ENCODE measurements around the gene CDC25B.
"Not testable (repeated sequence)": the region's sequence is repeated elsewhere in the genome, so short reads cannot be mapped to it uniquely, and the experiment has no call there.

Gene CDC25B

DNA sequence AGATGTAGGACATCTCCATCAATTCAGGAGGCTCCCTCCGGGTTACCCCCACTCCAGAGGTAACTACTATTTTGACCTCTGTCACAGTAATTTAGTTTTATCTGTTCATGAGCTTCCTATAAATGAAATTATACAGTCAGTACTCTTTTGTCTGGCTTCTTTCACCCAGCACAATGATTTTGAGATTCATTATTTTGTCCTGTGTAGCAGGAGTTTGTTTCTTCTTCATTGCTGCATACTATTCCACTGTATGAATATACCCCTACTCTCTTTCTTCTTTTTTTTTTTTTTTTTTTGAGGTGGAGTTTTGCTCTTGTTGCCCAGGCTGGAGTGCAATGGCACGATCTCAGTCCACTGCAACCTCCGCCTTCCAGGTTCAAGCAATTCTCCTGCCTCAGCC is 12.4 kb downstream of the CDC25B start:
- DNase-seq: no peak

DNA sequence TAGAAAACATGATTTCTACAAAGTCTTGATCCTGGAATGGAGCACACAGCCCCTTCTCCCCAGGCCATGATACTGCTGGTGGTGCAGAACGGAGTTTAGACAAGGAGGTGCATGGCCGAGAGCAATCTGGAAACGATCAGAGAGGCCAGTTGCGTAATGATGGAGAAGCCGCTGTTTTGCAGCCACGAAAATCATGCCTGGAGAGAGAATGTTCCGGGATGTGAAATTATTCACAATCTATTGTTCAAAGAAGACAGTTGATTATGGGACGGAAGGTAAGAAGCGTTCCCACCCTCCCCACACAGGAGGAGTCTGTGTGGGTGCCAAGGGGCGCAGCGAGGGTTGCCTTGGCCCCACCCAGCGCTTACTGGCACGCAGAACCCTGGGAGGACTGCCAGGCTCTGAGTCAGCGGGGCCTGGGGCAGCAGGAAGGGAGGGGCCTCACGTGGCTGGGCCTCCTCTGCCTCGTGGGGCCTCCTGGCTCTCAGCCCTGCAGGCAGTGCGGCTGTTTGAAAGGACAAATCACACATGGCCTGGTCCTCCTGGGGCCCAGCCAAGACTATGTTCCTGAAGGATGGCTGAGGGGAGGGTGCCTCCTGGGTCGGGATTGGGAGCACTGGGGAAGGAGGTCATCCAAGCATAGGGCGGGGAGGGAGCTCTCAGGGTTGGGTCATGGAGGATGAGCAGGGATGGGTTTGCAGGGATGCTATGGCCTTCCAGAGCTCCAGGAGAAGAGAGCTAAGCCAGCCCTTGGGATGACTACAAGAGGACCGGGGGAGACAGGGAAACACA is 15.6 kb downstream of the CDC25B start:
- DNase-seq: peak; percentile 91 to 93

GRCh38 chr20:3812259-3812681 is 16.2 kb downstream of the CDC25B start:
- no peak for DNase-seq

DNA sequence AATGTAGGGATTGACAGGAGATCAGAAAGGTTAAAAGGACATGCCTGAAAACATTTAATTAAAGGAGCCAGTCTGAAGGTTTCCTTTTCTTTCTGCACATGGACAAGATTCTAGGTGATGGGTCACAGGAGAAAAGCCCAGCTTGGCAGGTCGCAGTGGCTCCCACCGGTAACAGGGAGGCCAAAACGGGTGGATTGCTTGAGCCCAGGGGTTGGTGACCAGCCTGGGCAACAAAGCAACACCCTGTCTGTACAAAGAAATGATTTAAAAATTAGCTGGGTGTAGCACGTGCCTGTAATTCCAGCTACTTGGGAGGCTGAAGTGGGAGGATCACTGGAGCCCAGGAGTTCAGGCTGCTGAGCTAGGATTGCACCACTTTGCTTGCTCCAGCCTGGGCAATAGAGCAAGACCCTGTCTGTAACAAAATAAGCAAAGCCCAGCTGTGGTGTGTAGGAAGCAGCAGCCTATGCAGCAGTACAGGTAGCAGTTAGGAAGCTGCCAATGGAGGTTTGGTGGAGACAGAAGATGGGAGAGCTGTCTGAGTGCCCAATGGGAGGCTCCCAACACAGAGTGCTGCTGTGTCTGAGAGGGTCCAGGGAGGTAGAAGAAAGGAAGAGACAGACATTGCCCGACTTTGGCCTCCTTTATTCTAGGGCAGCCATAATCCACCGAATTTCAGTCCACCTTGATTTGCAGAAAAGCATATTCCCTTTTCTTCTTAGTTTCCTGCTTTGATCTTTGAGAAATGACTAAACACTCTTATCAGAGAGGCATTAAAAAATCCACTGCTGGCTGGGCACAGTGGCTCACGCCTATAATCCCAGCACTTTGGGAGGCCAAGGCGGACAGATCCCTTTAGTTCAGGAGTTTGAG is 17.1 kb downstream of the CDC25B start:
- no peak for DNase-seq

DNA sequence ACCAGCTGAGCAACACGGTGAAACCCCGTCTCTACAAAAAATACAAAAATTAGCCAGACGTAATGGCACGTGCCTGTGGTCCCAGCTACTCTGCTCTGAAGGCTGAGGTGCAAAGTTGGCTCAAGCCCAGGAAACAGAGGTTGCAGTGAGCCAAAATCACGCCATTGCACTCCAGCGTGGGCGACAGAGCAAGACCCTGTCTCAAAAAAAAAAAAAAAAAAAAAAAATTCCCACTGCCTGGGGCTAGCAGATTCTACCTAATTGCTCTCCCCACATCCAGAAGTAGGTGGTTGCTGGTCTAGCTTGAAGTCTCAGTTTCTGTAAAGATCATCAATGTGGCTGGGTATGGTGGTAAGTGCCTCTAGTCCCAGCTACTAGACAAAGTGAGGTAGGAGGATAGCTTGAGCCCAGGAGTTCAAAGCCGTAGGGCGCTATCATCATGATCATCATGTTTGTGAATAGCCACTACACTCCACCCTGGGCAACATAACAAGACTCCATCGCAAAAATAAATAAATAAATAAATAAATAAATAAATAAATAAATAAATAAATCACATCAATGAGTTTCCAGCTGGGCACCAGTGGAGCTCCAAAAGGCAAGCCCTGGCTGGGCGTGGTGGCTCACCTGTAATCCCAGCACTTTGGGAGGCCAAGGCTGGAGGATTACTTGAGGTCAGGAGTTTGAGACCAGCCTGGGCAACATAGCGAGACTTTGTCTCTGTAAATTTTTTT is 17.9 kb downstream of the CDC25B start:
- no peak for DNase-seq

DNA sequence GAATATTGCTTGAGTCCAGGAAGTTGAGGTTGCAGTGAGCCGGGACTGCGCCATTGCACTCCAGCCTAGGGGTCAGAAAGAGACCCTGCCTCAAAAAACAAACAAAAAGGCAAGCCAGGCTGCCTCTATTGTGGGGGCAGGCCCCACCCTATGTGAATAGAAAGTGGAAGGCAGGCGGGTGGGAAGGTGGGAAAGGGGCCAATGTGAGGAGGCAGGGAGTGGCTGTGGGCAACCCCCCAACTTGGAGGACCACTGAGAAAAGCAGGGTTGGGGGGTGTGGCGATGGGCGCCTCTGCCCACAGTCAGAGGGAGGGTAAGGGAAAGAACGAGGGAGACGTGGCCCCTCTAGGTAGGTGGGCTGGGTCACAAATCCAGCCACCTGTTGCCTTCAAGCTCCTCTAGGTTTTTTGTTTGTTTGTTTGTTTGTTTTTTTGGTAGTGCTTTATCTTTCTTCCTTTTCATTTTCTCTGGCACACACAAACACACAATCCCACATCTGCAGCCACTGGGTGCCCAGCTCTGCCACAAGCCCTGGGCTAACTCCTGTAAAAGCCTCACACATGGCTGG is 18.9 kb downstream of the CDC25B start:
- no peak for DNase-seq

GRCh38 chr20:3815703-3816315 is 19.7 kb downstream of the CDC25B start:
- DNase-seq: no peak

DNA sequence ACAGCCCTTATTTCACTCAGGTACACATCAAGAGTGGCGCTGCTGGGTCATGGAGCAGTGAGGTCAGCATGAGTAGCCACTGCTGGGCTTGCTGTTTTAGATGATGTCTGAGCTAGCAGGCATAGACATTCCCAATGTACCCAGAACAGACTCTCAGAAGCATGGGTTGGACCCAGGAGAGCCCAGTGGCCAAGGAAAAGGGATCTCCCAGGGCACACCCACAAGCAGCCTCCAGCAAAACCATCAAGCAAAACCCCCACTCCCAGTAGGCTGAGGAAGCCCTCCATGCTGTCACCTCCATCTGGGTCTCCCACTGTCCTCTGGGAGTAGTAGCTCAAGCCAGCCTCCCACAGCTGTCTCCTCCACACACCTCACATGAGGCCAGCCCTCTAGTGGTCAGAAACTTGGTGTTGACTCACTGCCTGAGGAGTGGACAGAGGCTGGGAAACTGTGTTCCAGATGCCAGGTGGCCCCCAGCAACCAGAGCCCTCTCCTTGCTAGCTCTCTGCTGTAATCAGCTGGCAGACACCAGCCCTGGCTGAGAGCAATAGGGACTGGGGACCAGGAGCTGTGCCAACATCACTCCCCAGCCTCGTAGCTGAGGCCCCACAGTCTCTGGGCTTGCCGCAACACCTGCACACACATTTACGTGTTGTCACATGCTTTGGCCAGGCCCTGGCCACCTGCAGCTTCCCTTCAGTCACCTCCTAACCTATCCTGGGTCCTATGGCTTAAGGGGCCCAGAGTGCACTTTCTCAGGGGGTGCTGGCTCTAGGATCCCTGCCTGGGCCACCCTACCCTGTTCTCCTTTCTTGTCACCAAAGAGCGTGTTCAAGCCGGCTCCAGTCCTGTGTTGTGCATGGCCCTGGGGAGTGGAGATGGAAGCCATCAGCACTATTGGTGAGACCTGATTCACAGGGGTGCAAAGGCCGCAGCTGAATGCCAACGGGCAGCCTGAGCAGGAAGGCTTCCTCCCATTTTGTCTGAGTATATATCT is 22.3 kb downstream of the CDC25B start:
- no peak for DNase-seq

- no peak for DNase-seq
These were observed 23.4 kb downstream of the CDC25B start for GRCh38 chr20:3819411-3820047.

- DNase-seq: peak; percentile 80
These were observed 24.2 kb downstream of the CDC25B start, which contains the start of gene AP5S1 for GRCh38 chr20:3820048-3820900. TSS of gene AP5S1 (plus strand) at chr20:3820547. CDS start at chr20:3822118, 1,571 bp downstream.

DNA sequence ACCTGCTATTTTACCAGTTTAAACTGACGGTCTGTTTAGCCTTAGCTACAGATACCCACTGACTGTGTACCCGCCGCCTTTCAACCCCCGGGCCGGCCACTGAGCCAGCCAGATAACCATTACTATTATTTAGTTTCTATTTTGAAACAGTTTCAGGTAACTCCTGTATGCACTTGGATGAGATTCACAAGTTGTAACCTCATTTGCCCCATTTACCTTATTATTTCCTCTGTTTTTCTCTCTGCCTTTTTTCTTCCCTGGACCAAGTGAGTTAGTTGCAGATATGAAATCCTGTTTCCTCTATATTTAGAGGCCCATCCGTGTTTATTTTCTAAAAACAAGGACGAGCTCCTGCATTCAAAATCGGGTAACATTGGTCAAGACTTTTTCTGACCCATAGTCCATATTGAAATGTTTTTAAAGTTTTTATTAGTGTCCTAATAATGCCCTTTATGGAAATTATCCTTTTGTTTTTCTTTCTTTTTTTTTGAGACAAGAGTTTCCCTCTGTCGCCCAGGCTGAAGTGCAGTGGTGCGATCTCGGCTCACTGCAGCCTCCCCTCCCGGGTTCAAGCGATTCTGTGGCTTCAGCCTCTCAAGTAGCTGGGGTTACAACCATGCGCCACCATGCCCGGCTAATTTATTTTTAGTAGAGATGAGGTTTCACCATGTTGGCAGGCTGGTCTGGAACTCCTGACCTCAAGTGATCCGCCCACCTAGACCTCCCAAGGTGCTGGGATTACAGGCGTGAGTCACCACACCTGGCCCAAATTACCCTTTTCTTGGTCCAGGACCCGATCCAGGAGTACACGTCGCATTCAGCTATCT is 25.0 kb downstream of the CDC25B start:
- no peak for DNase-seq

DNA sequence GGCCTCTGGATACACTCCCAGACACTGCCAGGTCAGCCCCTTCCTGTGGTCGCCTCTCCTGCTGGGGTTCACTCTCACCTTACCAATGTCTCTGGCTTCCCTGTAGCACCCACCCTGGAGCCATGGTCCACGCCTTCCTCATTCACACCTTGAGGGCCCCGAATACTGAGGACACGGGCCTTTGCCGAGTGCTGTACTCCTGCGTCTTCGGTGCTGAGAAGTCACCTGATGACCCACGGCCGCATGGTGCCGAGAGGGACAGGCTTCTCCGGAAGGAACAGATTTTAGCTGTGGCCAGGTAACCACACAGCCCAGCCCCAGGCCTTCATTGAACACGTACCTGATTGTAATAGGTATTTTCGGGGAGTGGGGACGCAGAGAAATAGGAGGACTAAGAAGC is 25.9 kb downstream of the CDC25B start:
- no peak for DNase-seq

DNA sequence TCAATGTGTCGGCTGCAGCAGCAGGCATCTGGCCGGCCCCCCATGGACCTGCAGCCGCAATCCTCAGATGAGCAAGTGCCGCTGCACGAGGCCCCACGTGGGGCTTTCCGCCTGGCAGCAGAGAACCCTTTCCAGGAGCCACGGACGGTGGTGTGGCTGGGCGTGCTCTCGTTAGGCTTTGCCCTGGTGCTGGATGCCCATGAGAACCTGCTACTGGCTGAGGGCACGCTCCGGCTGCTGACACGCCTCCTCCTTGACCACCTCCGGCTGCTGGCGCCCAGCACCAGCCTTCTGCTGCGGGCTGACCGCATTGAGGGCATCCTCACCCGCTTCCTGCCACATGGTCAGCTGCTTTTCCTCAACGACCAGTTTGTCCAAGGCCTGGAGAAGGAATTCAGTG is 27.8 kb downstream of the CDC25B start:
- no peak for DNase-seq

GRCh38 chr20:3825526-3825925 is 29.4 kb downstream of the CDC25B start:
- no peak for DNase-seq

DNA sequence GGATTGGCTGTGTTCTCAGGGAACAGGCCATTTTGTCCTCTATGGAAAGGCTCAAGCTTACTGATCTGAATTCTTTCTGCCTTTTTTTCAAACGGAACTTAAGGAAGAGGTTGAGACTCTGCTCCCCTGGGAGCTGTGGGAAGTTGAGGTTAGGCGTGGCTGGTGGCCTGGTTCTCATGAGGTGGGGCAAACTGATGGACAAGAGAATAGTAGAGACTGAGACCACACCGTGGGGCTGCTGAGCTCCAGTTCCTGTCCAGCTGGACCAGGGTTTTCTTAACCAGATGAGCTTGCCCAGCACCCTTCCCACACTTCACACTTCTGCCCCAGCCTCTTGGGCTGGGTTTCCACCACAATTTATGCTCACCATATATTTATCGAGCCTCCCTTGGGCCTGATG is 30.3 kb downstream of the CDC25B start:
- no peak for DNase-seq

GRCh38 chr20:3828798-3829197 is 32.7 kb downstream of the CDC25B start:
- DNase-seq: no peak

DNA sequence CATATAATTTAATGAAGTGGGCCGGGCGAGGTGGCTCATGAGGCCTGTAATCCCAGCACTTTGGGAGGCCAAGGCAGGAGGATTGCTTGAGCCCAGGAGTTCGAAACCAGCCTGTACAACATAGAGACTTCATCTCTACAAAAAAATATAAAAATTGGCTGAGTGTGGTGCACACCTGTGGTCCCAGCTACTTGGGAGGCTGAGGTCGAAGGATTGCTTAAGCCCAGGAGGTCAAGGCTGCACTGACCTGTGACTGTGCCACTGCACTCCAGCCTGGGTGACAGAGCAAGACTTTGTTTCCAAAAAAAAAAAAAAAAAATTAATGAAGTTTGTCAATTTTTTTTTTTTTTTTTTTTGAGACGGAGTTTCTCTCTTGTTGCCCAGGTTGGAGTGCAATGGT is 33.8 kb downstream of the CDC25B start:
- DNase-seq: not testable (repeated sequence)

DNA sequence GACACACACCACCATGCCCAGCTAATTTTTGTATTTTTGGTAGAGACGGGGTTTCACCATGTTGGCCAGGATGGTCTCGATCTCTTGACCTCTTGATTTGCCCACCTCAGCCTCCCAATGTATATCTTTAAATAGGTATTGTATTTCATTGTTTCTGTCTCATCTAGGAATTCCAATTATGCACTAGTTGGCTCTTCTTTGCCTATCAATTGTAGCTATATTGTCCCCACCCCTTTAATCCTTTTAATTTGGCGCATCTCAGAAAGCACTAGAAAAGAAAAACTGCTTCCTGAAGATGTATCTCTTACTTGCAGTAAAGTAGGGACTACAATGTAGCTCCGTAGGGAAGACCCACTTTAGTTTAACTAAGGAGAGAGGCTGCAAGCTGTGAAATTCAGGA is 40.0 kb downstream of the CDC25B start:
- no peak for DNase-seq

DNA sequence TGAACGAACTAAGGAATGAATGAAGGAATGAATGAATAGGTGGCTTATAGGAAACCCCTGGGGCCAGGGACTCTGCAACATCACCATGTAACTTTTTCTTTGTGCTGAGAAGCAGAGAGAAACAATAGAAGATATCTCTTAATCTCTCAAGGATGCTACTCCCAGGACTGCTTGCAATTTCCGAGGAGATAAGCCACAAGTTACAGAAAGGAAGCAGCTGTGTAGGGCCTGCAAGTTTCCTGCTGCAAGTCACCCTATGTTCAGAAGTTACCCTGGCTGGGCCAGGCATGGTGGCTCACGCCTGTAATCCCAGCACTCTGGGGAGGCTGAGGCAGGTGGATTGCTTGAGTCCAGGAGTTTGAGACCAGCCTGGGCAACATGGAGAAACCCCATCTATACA is 43.2 kb downstream of the CDC25B start:
- DNase-seq: no peak
